C4-2B (cell line): Measurements from ENCODE around the gene KRT222.

Experiments
- CTCF ChIP-seq: fragments of 450-650 bp; conservative IDR thresholded peaks from 2 replicates; pipeline ENCODE4 v1.5.1; 2017; ENCODE audit warnings: mild to moderate bottlenecking
- ZFX ChIP-seq: fragments of 450-650 bp; IDR thresholded peaks from 2 replicates; pipeline ENCODE4 v1.6.1; 2017

DNA sequence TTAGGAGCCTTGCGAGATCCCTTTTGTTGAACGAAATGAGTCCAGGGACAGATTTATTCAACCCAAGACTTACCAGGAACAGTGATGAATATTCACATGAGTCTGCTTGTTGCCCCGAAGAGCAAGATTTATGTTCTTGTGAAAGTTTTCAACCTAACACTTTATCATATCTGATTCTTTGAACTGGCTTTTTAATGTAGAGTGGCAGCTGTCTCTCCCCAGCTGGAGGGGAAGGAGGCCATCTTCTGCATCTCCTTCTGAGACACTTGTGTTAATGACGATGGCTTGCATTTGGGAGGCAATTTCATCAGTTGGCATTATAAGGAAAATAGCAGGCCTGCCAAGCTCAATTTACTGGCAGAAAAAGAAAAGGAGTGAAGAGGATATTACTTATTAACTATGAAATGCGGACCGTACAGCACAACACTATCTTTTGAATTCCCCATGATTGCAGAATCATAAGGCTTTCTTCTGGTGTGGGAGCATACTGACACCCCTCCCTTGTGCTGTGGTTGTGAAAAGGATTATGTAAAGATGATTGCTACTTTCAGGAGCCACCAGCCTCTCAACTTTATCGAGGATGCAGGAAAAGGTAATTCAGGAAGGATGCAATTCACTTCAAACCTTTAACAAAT, 53.0 kb downstream of the KRT222 start:
- TF ChIP-seq CTCF (no peak), ZFX (no peak)
